Naive thymus-derived CD4-positive, alpha-beta T cell (primary cell): ENCODE measurements around the gene PON1. TPM values are rescaled to one million over a fixed set of nuclear protein-coding genes. Genes with fewer than 3 reads are reported as not detected.
A peak's percentile ranks its signal among the peaks of the same experiment; 100 is the strongest.

Experiments used
- ATAC-seq: fragments of 150-1000 bp; cut with Tn5 transposase; 2 replicates; pipeline ENCODE4 v1.10.0; 2021; ENCODE audit warnings: mild to moderate bottlenecking, moderate library complexity
- CTCF ChIA-PET: fragments of 350-600 bp; sonication (Branson Sonifier 250); formaldehyde crosslinking; loops from one replicate; lab custom pipeline; 2021; ENCODE audit warnings: antibody characterized with exemption; lab: Charles Lee
- POLR2A ChIA-PET: fragments of 350-600 bp; sonication (Branson Sonifier 250); formaldehyde crosslinking; loops from one replicate; lab custom pipeline; 2021; ENCODE audit warnings: antibody characterized with exemption, inconsistent platforms; lab: Charles Lee
- DNase-seq, 9 donors: peaks; one replicate each; pipeline versions ENCODE4 v3.0.0 to v3.0.0-alpha.2; 2020 to 2022; ENCODE audit warnings: mixed read lengths in 1 of 9
- H3K27ac ChIP-seq: one replicate; pipeline ENCODE4 v1.7.0; 2013; ENCODE audit warnings: mild to moderate bottlenecking, low read depth, low read length, moderate library complexity
- H3K27me3 ChIP-seq, 2 donors: one replicate each; pipeline ENCODE4 v1.7.0; 2013; ENCODE audit warnings: low read length in 2 of 2, mild to moderate bottlenecking in 2 of 2, moderate library complexity in 2 of 2; ENCODE audit not compliant: control insufficient read depth in 2 of 2, insufficient read depth in 2 of 2
- H3K36me3 ChIP-seq, 3 experiments: 1 replicate in 2 of 3; 2 replicates in 1 of 3; pipeline ENCODE4 v1.7.0; 2013; ENCODE audit warnings: low read length in 3 of 3, mild to moderate bottlenecking in 3 of 3, moderate library complexity in 1 of 3; ENCODE audit not compliant: insufficient read depth in 3 of 3, control insufficient read depth in 2 of 3
- H3K4me1 ChIP-seq, 2 donors: one replicate each; pipeline ENCODE4 v1.7.0; 2013; ENCODE audit warnings: low read length in 2 of 2, mild to moderate bottlenecking in 2 of 2, moderate library complexity in 1 of 2; ENCODE audit not compliant: control insufficient read depth in 2 of 2, insufficient read depth in 2 of 2
- H3K4me3 ChIP-seq: 2 replicates; pipeline ENCODE4 v1.7.0; 2013; ENCODE audit warnings: mild to moderate bottlenecking, low read length
- H3K9me3 ChIP-seq, 3 experiments: 1 replicate in 2 of 3; 2 replicates in 1 of 3; pipeline ENCODE4 v1.7.0; 2013; ENCODE audit warnings: low read length in 3 of 3; ENCODE audit not compliant: control insufficient read depth in 2 of 3
- H3K27ac Mint-ChIP-seq, 9 donors: one replicate each; pipeline ENCODE4 v1.8.0; 2020 to 2022; ENCODE audit warnings: mixed read lengths in 9 of 9, mild to moderate bottlenecking in 8 of 9, moderate library complexity in 5 of 9, inconsistent platforms in 2 of 9
- H3K27me3 Mint-ChIP-seq, 5 donors: one replicate each; pipeline ENCODE4 v1.8.0; 2021 to 2022; ENCODE audit warnings: mixed read lengths in 5 of 5, mild to moderate bottlenecking in 1 of 5
- H3K36me3 Mint-ChIP-seq, 5 donors: one replicate each; pipeline ENCODE4 v1.8.0; 2020 to 2022; ENCODE audit warnings: mixed read lengths in 5 of 5, mild to moderate bottlenecking in 3 of 5, inconsistent platforms in 1 of 5
- H3K4me1 Mint-ChIP-seq, 7 donors: one replicate each; pipeline ENCODE4 v1.8.0; 2020 to 2022; ENCODE audit warnings: mixed read lengths in 7 of 7, mild to moderate bottlenecking in 3 of 7, inconsistent platforms in 1 of 7
- H3K4me3 Mint-ChIP-seq, 10 donors: one replicate each; pipeline ENCODE4 v1.8.0; 2020 to 2022; ENCODE audit warnings: mild to moderate bottlenecking in 10 of 10, mixed read lengths in 10 of 10, moderate library complexity in 6 of 10, inconsistent platforms in 2 of 10
- H3K9me3 Mint-ChIP-seq, 11 donors: one replicate each; pipeline ENCODE4 v1.8.0; 2020 to 2022; ENCODE audit warnings: mixed read lengths in 11 of 11, mild to moderate bottlenecking in 4 of 11, inconsistent platforms in 1 of 11, moderate library complexity in 1 of 11
- intact Hi-C, 2 donors: fragments of 100-400 bp; cut with micrococcal nuclease; formaldehyde crosslinking; loops; one replicate each; pipeline ENCODE4 v1.15.1; 2023
- polyA plus RNA-seq, 2 donors: library from polyadenylated mRNA; unstranded; fragments of 300-500 nt; fragmentation: Illumina TruSeq; gene quantifications; one replicate each; pipeline ENCODE4 v1.2.3, GENCODE V29; 2021
- total RNA-seq, 6 experiments: library from RNA in 5 of 6; stranded (reverse) in 5 of 6; gene quantifications; 1 replicate in 5 of 6; 2 replicates in 1 of 6; pipeline ENCODE4 v1.2.3 and lab custom pipeline; 2021 to 2026

PON1 gene
- total and polyA plus RNA-seq, 7 experiments from 2014 or later = not detected

DNA sequence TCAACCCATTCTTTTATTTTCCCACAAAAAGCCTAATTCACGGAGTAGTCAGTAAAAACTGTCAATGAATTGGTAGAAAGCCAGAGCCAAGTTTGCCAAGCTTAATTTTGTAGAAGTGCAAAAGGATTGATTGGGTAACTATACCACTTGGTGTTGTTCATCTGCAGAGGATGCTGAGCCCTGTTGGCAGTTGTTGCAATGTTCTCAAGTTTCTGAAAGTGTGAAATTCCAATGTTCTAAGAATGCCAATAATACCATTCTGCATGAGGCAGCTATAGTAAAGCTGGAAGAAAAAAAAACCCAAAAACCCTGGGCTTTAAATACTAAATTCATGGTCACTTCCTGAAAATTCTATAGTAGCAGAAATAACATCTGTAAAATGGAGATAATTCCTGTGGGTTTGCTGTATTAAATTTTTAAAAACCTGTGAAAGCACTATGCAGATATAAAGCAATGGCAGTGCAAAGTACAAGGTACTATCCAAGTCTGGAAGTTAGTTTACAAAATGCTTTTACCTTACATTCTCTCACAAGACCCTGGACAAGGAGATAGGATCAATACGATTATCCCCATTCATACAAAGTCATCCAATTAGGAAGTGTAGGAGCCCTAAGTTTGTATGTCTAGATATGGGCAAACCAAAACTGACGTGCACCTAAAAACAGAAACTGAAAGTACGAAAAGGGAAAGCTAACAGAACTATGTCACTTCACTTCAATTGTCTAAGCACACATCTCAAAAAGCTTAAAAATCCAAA lies 6.0 kb upstream of the PON1 start:
- Histone ChIP-seq H3K36me3 (no peaks in the 10 kb centered on the region), H3K9me3 (no peaks in the 10 kb centered on the region), H3K4me1 (peaks cover 4 to 5% of the 10 kb centered on the region in 2 donors), H3K27me3 (no peaks in the 10 kb centered on the region), H3K27ac (peak overlapping the region; percentile 30), H3K4me3 (peak overlapping the region; percentile 52)
- ChIA-PET POLR2A (interaction anchor here (0.6 kb wide), 1 partner anchor 175 kb away, joined by 3 read pairs; no protein-coding TSS in a partner anchor), CTCF (no interaction called here)
- Mint-ChIP-seq H3K36me3 (peaks cover 0 to 5% (median 3%) of the 10 kb centered on the region in 5 donors), H3K27ac (peak overlapping the region; percentile 52 to 87 (median 78)), H3K4me3 (peak overlapping the region; percentile 60 to 93 (median 82)), H3K27me3 (peaks cover 3 to 16% (median 8%) of the 10 kb centered on the region in 5 donors), H3K9me3 (peaks cover 0 to 14% (median 0%) of the 10 kb centered on the region in 11 donors), H3K4me1 (peaks cover 10 to 22% (median 13%) of the 10 kb centered on the region in 7 donors)
- ATAC-seq = peak; percentile 62
- peak in 5 of 9 donors; percentile 18 to 35 (median 31) for DNase-seq
- intact Hi-C loops = loop anchor here (5.0 to 10.0 kb wide), 2 partner anchors 102 to 816 kb away; no protein-coding TSS in a partner anchor

- peaks cover 0 to 5% (median 3%) of the 10 kb centered on the region in 5 donors for H3K36me3 Mint-ChIP-seq
- peaks cover 6 to 21% (median 15%) of the 10 kb centered on the region in 5 donors for H3K27me3 Mint-ChIP-seq
- CTCF ChIA-PET = interaction anchor here (0.5 kb wide), 1 partner anchor 878 kb away, joined by 3 read pairs; no protein-coding TSS in a partner anchor
These were observed 3.0 kb upstream of the PON1 start for GRCh38 chr7:95327356-95327755.

GRCh38 chr7:95323410-95324129 lies 762 bp downstream of the PON1 start:
- Mint-ChIP-seq H3K27me3 (peaks cover 6 to 17% (median 15%) of the 10 kb centered on the region in 5 donors), H3K36me3 (peaks cover 0 to 4% (median 0%) of the 10 kb centered on the region in 5 donors), H3K9me3 (peaks cover 0 to 12% (median 0%) of the 10 kb centered on the region in 11 donors), H3K4me1 (peaks cover 0 to 7% (median 0%) of the 10 kb centered on the region in 7 donors), H3K4me3 (no peak overlapping the region), H3K27ac (no peak overlapping the region)
- ChIA-PET POLR2A (no interaction called here), CTCF (no interaction called here)
- H3K36me3 ChIP-seq = no peaks in the 10 kb centered on the region
- H3K4me3 ChIP-seq = no peak overlapping the region
- ATAC-seq (no peak), DNase-seq (no peak)
- H3K27ac ChIP-seq = no peak overlapping the region
- H3K9me3 ChIP-seq = no peaks in the 10 kb centered on the region
- no peaks in the 10 kb centered on the region for H3K4me1 ChIP-seq
- no peaks in the 10 kb centered on the region for H3K27me3 ChIP-seq
- intact Hi-C loops = no loop called here

More at GRCh38 chr7:95327356-95327755, 3.0 kb upstream of the PON1 start:
- H3K27ac ChIP-seq = no peak overlapping the region
- ATAC-seq = no peak
- peaks cover 4 to 5% of the 10 kb centered on the region in 2 donors for H3K4me1 ChIP-seq
- DNase-seq = no peak
- Mint-ChIP-seq H3K4me3 (no peak overlapping the region), H3K4me1 (peaks cover 10 to 22% (median 15%) of the 10 kb centered on the region in 7 donors), H3K9me3 (peaks cover 0 to 14% (median 0%) of the 10 kb centered on the region in 11 donors), H3K27ac (no peak overlapping the region)
- H3K27me3 ChIP-seq = no peaks in the 10 kb centered on the region
- H3K9me3 ChIP-seq = no peaks in the 10 kb centered on the region
- intact Hi-C loops = no loop called here
- POLR2A ChIA-PET = no interaction called here
- H3K36me3 ChIP-seq = no peaks in the 10 kb centered on the region
- H3K4me3 ChIP-seq = no peak overlapping the region

DNA sequence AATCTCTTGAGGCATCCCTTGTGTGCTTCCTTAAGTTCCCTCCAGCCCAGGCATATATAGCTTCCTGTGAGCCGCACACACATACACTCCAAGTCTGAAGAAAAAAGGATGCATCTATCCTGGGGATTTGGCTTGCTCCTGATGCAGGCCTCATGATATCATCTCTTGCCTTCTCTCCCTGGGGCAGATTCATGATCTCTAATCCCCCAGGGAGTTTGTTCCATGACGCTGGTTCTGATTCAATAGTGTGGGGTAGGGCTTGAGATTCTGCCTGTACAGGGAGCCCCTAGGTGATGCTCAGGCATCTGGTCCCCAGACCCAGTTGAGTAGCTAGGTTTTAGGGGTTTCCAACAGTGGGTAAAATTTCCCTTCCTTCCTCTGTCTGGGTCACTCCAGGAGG lies 1.5 kb downstream of the PON1 start:
- POLR2A ChIA-PET = no interaction called here
- H3K27ac Mint-ChIP-seq = no peak overlapping the region
- H3K4me1 Mint-ChIP-seq = peaks cover 0 to 7% (median 0%) of the 10 kb centered on the region in 7 donors
- CTCF ChIA-PET = no interaction called here
- DNase-seq (no peak), ATAC-seq (no peak)
- H3K36me3 ChIP-seq = no peaks in the 10 kb centered on the region
- no peaks in the 10 kb centered on the region for H3K27me3 ChIP-seq
- H3K9me3 ChIP-seq = no peaks in the 10 kb centered on the region
- H3K27ac ChIP-seq = no peak overlapping the region
- intact Hi-C loops = no loop called here
- no peak overlapping the region for H3K4me3 Mint-ChIP-seq
- no peak overlapping the region for H3K4me3 ChIP-seq
- peaks cover 0 to 4% (median 0%) of the 10 kb centered on the region in 5 donors for H3K36me3 Mint-ChIP-seq
- peaks cover 6 to 17% (median 14%) of the 10 kb centered on the region in 5 donors for H3K27me3 Mint-ChIP-seq
- no peaks in the 10 kb centered on the region for H3K4me1 ChIP-seq
- peaks cover 0 to 12% (median 0%) of the 10 kb centered on the region in 11 donors for H3K9me3 Mint-ChIP-seq

GRCh38 chr7:95322396-95322795 lies 1.9 kb downstream of the PON1 start:
- POLR2A ChIA-PET = no interaction called here
- ATAC-seq = no peak
- Histone ChIP-seq H3K4me3 (no peak overlapping the region), H3K36me3 (no peaks in the 10 kb centered on the region), H3K27me3 (no peaks in the 10 kb centered on the region), H3K9me3 (no peaks in the 10 kb centered on the region), H3K4me1 (no peaks in the 10 kb centered on the region), H3K27ac (no peak overlapping the region)
- intact Hi-C loops = no loop called here
- Mint-ChIP-seq H3K4me1 (peaks cover 0 to 7% (median 0%) of the 10 kb centered on the region in 7 donors), H3K36me3 (peaks cover 0 to 4% (median 0%) of the 10 kb centered on the region in 5 donors), H3K4me3 (no peak overlapping the region), H3K9me3 (peaks cover 0 to 8% (median 0%) of the 10 kb centered on the region in 11 donors), H3K27me3 (peaks cover 6 to 17% (median 11%) of the 10 kb centered on the region in 5 donors), H3K27ac (no peak overlapping the region)
- CTCF ChIA-PET = no interaction called here
- no peak for DNase-seq

- ChIA-PET CTCF (no interaction called here), POLR2A (no interaction called here)
- no peak overlapping the region for H3K4me3 ChIP-seq
- DNase-seq = no peak
- Mint-ChIP-seq H3K9me3 (peaks cover 0 to 5% (median 0%) of the 10 kb centered on the region in 11 donors), H3K36me3 (peaks cover 0 to 4% (median 0%) of the 10 kb centered on the region in 5 donors), H3K27ac (no peak overlapping the region), H3K4me1 (peaks cover 0 to 7% (median 0%) of the 10 kb centered on the region in 7 donors), H3K4me3 (no peak overlapping the region), H3K27me3 (peaks cover 6 to 17% (median 11%) of the 10 kb centered on the region in 5 donors)
- H3K36me3 ChIP-seq = no peaks in the 10 kb centered on the region
- H3K27ac ChIP-seq = no peak overlapping the region
- intact Hi-C loops = no loop called here
- no peak for ATAC-seq
- H3K9me3 ChIP-seq = no peaks in the 10 kb centered on the region
- no peaks in the 10 kb centered on the region for H3K4me1 ChIP-seq
- no peaks in the 10 kb centered on the region for H3K27me3 ChIP-seq
These were observed 2.6 kb downstream of the PON1 start for GRCh38 chr7:95321720-95322119.
